Stimulated activated CD8-positive, alpha-beta memory T cell treated with anti-CD3 and anti-CD28 coated beads, Interleukin-7, amount 100 ng/mL, for 1 hour (primary cell): ENCODE data around the gene POLD4.
A peak's percentile ranks its signal among the peaks of the same experiment; 100 is the strongest.
"Not testable (repeated sequence)": the region's sequence is repeated elsewhere in the genome, so short reads cannot be mapped to it uniquely, and the experiment has no call there.

Experiments
- DNase-seq, 2 donors: peaks; one replicate each; pipeline ENCODE4 v3.0.0-alpha.2; 2020; ENCODE audit warnings: low read depth in 2 of 2

Gene POLD4

DNA sequence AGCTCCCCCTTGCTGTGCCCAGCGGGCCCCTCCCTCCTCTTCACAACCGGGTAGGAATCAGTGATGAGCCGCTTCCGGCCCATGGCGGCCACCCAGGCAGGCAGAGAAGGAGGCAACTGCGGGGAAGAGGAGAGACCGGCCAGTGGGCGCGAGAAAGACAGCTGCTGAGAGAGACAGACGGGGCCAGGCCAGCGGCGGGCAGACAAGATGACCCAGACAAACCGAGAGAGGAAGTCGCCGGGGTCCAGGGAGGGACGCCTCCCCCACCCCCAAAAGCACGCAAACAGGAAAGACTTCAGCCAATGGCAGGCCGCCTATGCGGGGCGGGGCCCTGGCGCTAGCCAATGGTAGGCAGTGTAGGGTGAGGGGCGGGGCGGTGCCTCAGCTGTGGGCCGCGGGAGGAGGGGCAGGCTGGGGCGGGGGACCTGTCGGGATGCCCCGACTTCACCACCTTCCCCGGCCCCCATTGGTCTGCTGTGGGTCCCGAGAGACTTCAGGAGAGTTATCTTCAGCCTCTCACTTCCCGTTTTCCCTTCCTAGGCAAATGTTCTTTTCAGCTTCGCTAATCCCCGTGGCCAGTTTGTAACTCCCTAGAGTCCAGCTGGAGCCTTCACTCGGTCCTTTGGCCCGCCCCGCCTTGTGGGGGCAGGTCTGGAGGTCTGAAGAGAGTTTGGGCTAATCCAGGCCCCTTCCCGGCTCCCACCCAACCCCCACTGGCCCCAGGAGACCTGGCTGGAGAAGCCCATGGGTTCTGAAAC is at the start of gene POLD4:
TSS of gene POLD4 (minus strand) at position 230 of the 758 bp plus-strand sequence. CDS start at position 83, 147 bp downstream.
- DNase-seq = peak; percentile 91 to 92

DNA sequence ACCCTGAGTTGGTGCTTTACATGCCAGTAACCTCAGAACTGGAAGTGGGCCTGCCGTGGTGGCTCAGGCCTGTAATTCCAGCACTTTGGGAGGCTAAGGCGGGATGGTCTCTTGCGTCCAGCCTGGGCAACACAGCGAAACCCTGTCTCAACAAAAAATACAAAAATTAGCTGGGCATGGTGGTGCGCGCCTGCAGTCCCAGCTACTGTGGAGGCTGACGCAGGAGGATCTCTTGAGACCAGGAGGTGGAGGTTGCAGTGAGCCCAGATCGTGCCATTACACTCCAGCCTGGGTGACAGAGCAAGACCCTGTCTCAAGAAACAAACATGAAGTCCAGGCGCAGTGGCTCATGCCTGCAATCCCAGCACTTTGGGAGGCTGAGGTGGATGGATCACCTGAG is 49.7 kb upstream of the POLD4 start:
- not testable (repeated sequence) for DNase-seq

DNA sequence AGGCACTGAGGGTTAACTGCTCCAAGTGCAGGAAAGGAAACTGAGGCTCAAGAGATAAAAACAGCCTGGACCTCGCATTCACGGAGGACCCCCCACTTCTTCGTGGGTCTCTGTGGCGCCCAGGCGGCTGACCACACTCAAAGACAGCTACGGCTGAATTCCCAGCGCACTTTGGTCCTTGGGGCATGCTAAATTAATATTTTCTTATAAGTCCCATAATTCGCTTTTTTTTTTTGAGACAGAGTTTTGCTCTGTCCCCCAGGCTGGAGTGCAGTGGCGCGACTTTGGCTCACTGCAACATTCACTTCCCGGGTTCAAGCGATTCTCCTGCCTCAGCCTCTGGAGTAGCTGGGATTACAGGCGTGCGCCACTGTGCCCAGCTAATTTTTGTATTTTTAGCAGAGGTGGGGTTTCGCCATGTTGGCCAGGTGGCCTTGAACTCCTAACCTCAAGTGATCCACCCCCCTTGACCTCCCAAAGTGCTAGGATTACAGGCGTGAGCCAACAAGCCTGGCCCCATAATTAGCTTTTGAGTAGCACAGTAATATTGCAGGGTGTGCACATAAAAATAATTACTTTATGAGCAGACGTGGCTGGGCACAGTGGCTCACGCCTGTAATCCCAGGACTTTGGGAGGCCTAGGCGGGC is 49.0 kb upstream of the POLD4 start:
- not testable (repeated sequence) for DNase-seq

DNA sequence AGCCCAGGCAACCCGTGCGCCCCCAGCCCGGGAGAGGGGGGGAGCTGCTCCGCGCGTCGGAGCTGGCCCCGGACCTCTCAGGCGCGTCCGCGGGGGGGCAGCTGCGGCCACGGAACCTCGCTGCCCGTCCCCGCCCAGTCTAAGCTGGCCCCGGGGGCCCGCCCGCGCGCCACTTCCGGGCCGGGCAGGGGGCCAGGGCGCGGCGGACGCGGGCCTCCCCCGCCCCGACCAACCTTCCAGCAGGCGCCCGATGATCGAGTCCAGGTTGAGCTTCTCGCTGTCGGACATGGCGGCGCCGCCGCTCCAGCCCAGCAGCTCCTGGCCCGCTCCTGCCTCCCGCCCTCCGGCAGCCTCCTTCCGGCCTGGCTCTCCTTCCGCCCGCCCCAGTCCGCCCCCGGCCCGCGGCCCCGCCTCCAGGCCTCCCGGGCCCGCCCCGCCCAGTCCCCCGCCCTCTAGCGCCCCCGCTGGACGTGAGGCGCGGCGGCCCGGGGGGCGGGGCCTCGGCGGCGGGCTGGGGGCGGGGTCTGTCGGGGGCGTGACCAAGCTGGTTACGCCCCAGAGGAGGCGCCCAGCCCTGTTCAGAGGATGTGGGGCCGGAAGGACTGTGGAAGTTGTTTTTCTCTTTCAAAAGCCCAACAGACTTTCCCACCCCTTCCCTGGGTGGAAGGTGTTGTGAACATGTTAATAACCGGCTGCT is 48.3 kb upstream of the POLD4 start, which contains the start of gene PPP1CA:
TSS of gene PPP1CA (minus strand) at position 364 of the 697 bp plus-strand sequence. CDS start at position 288, 76 bp downstream.
- DNase-seq = peak; percentile 89

DNA sequence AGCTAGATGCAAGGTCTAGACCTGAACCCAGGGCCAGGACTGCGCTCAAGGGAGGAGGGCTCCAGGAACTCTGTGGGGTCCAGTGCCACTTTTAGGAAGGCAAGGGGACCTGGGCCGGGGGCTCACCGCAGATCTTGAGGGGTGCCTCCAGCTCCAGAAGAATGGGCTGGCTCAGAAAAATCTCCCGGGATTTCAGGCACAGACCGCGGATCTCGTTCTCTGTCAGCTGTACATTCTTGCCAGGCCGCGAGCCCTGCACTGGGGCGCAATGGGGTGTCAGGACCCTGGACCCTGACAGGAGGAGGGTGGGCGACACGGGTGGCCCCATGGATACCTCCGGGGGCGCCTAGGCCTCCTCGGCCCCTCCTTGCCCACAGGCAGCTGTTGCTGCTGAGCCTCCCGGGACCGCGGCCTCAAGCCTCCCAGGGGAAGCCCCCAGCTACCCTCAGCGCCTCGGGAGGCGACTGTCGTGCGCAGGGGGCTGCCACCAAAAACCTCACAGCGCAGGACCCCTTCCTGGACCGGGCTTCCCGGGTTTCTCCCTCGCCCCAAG is 47.7 kb upstream of the POLD4 start:
- no peak for DNase-seq

DNA sequence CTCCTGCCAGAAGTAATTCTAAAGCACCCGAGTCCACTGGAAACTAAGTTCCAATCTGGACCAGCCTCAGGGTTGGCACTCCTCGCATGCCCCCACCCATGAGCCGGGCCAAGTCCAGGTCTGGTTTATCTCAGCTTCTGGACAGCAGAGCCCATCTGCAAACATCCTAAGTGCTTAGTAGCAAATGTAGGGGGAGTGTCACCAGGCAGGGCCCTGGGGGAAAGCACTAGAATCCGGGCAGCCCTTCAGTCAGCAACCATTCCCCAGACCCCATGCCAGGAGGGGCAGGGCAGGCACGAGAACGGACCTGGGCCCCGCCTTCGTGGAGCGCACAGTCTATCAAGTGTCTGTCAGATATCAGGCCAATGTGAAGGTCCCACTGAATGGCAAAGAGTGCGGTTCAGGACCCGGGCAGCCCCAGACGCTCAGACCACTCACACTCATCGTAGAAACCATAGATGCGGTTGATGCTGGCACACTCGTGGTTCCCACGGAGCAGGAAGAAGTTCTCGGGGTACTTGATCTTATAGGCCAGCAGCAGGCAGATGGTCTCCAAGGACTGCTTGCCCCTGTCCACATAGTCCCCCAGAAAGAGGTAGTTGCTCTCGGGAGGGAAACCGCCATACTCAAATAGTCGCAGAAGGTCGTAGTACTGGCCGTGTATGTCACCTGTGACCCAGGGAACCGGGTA is 47.0 kb upstream of the POLD4 start:
- no peak for DNase-seq

DNA sequence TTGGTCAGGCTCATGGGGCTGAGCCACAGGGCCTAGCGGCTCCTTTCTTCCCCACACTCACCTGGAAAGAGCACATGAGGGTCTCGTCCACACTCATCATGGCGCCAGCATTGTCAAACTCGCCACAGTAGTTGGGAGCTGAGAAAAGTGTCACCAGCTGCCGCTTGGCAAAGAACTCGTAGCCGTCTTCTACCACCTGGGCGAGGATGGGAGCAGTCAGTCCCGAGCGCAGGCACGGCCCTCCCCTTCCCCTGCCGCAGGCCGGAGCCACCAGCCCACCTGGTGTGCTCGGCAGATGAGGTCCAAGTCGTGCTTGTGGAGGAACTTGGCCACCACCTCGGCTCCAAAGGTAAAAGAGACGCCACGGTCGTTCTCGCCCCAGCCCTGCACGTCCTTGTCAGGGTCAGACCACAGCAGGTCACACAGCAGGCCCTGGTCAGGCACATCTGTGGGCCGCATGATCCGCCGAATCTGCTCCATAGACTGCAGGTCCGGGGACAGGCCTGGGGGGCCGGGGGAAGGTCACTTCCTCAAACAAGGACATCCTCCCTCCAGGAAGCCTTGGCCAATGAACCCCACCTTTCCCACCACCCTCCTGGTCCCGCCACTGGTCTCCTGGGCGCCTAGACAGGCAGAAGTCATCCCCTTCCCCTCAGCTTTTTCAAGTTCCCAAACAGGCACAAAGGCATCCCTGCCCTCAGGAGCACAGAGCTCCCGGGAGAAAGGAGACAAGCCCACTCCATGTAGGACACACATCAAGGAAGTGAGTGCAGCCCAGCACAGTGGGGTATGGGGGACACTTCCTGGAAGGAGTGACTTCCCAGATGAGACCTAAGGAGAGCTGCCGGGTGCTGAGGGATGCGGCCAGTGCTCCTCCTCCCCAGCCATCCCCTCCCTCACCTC is 45.6 kb upstream of the POLD4 start:
- no peak for DNase-seq

DNA sequence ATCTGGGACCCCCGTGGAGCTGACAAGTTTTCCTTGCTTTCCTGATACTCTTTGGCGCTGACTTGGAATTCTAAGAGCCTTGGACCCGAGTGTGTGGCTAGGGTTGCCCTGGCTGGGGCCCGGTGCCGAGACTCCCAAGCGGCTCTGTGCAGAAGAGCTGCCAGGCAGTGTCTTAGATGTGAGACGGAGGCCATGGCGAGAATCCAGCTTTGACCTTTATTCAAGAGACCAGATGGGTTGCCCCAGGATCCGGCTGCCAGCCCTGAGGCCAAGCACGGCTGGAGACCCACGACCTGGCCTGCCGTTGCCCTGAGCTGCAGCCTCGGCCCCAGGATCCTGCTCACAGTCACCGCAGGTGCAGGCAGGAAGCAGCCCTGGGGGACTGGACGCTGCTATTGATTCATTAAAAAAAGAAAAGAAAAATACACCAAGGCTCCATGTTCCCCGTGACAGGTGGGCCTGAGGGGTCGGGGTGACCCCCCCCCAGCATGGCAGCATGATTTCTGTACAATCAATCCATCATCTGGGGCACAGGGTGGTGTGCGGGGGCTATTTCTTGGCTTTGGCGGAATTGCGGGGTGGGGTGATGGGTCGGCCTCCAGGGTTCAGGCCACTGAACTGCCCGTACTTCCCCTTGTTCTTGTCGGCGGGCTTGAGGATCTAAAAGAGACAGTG is 44.8 kb upstream of the POLD4 start:
- no peak for DNase-seq

DNA sequence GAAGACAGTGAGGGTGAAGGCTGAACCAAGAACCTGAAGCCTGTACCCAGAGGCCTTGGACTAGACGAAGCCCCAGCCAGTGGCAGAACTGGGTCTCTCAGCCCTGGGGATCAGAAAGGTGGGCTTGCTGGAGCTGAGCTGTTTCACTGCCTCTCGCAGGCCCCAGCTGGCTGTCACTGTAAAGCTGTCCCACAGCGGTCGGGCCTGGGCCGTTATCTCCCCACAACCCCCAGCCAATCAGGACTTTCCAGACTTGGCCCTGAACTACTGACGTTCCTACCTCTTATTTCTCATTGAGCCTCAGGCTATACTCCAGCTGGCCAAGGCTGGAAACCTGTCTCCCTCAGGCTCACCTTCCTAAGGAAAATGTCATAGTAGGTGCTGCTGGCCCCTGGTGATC is 44.2 kb upstream of the POLD4 start:
- no peak for DNase-seq

DNA sequence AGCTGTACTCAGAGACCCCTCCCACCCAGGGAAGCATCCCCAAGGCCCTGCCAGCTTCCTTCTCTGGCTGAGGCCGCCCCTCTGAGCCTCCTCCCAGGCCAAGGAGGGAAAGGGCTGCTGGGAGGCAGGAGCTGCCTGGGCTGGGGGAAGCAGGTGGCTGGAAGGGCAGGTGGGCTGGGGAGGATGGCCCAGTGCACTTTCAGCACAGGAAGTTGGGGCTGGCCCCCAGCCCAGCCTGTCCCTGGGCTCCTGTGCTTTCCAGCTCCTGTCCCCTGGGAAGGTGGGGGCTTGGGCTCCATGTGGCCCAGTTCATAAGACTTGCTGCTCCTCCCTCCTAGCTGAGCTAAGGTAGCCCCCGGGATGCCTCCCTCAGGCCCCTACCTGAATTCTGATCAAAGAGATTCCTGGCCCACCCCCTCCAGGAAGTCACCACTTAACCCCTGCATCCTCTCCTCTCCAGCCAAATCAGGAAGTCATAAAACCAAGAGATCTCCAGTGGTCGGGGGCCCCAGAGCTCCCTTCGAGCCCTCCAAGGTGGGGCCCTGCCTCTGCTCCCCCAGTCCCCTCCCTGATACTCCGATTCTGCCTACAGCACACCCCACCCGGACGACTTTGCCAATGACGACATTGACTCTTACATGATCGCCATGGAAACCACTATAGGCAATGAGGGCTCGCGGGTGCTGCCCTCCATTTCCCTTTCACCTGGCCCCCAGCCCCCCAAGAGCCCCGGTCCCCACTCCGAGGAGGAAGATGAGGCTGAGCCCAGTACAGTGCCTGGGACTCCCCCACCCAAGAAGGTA is 43.4 kb upstream of the POLD4 start:
- DNase-seq = no peak

DNA sequence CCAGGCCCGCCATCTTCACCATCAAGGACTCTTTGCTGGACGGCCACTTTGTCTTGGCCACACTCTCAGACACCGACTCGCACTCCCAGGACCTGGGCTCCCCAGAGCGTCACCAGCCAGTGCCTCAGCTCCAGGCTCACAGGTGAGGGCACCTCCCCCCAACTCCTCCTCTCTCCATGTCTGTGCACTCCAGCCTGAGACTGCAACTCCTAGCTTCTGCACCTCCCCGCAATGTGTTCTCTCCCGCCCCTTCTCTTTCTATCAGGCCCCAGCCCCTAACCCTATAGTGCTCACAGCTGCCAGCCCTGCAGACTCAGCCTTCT is 42.9 kb upstream of the POLD4 start:
- no peak for DNase-seq

DNA sequence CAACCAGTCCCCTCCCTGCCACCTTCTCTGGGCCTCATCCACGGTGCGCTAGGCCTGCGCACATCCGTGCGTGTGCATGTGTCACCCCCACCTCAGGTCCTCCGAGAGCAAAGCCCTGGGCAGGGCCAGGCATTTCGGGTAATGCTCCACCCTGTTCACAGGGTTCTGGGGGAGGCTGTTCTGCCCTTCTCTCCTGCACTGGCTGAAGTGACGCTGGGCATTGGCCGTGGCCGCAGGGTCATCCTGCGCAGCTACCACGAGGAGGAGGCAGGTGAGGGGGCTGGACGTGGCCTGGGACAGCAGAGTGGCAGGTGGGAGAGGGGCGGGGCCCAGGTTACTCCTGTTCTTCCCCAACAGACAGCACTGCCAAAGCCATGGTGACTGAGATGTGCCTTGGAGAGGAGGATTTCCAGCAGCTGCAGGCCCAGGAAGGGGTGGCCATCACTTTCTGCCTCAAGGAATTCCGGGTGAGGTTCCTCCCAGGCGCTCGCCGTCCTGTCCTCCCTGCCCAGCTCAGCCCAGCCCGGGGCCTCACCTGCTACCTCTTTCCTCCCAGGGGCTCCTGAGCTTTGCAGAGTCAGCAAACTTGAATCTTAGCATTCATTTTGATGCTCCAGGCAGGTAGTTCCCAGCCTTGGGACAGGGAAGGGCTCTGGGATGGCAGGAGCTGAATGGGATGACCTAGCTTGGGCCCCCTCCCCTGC is 42.4 kb upstream of the POLD4 start:
- no peak for DNase-seq

DNA sequence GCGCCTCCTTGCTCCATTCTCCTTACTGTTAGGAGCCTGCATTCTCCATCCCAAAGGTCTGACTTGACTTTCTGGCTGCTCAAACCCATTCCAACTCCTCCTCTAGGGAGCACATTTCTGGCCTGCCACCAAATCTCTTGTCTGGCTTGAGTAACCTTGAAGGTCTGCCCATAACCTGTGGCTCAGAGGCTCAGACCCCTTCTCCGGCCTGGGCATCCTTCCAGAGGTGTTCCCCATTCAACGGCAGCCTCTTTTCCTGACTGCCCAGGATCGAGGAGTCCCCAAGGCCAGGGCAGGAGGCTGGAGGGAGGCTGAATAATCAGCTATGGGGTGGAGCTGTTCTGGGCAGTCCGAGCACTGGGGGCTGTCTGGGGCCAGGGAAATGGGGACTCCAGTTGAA is 40.6 kb upstream of the POLD4 start:
- no peak for DNase-seq

DNA sequence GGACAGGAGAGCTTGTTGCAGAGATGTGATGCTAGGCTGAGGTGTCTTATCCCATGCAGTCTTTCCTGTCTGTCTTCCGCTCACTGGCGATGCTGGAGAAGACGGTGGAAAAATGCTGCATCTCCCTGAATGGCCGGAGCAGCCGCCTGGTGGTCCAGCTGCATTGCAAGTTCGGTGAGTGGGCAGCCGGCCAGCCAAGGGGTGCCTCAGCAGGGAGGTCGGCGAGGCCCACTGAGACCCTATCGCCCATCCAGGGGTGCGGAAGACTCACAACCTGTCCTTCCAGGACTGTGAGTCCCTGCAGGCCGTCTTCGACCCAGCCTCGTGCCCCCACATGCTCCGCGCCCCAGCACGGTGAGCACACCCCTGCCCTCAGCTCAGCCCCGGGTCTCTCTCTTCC is 40.1 kb upstream of the POLD4 start:
- DNase-seq = no peak

DNA sequence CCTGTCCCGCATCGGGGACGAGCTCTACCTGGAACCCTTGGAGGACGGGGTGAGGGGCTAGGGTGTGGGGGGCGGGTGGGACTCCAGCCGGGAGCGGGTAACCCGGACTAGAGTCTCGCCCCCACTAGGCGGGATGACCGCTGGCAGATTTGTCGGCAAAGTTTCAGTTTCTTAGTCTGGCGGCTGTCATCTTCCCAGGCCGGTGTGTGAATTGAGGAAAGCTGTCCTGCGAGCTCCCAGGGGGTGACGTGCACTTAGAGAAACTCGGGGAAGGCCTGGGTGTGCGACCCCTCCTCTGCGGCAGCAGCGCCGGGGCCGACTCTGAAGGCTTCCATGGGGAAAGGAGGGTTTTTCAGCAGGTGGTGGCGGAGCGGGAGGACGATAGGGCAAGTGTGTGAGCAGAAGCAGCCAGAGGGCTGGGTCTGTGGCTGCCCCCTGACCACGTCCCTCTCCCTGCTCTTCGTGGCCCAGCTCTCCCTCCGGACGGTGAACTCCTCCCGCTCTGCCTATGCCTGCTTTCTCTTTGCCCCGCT is 38.9 kb upstream of the POLD4 start:
- no peak for DNase-seq

DNA sequence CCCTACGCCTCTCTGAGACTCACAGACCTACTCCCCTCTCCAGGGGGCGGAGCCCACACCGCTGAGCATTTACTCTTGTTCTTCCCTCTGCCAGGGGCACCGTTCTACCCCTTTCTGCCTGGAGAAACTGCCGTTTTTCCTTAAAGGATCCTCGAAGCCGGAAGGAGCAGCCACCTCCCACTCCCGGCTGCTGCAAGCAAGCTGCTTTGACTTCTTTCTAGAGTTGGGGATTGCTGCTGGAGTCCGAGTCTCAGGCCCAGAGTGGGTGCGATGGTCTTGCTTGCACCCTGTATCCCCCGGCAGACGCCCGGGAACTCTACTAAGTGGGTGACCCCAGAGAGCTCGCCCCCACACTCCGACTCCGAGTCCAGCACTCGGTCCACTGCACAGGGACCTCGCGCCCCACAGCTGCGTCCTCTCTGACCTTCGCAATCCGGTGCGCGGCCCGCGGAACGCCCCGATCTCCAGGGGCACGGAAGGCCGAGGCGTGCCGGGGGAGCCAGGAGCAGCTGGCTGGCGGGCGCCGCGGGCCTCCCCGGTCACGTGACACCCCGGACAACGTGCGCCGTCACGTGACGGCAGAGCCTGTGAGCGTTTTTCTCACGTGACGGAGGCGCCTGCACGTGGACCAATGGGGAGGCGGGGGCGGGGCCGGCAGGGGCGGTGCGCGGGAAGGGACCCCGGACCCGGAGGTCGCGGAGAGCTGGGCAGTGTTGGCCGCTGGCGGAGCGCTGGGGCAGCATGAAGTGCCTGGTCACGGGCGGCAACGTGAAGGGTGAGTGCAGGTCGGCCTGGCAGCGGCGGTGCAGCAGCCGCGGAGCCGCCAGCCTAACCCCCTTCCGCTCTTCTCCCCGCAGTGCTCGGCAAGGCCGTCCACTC is 38.2 kb upstream of the POLD4 start, which contains the start of gene RAD9A:
TSS of gene RAD9A (plus strand) at position 683 of the 879 bp plus-strand sequence. CDS start at position 742, 59 bp downstream.
- DNase-seq = peak; percentile 82 to 89

DNA sequence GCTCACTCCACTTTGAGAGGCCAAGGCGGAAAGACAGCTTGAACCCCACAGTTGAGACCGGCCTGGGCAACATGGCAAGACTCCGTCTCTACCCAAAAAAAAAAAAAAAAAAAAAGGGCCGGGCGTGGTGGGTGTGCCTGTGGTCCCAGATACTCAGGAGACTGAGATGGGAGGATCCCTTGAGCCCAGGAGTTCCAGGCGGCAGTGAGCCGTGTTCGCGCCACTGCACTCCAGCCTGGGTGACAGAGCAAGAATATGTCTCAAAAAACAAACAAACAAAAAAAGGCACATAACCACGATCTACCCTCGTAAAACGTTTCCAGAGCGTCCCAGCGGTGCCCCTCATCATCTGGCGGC is 37.6 kb upstream of the POLD4 start:
- DNase-seq = no peak

DNA sequence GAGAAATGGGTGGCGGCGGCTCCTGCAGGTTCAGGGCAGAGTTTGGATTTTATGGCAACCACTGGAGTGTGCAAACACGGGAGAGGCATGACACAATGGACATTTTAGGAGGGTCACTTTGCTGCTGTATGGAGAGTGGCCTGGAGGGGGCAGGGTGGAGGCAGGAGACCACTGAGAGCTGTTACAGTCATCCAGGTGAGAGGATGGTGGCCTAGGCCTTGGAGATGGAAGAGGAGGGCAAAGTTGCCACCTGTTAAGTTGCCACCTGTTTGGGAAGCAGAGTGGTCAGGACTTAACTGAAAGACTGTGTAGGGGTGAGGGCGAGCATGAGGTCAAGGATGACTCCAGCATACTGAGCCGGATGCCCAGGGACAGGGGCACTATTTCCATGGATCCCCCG is 36.1 kb upstream of the POLD4 start:
- no peak for DNase-seq
